ENCODE data around the gene FLNB.

Gene FLNB

GRCh38 chr3:58106640-58107039 lies 98.4 kb downstream of the FLNB start:
- TF ChIP-seq TAF1 (IDR thresholded peaks at IDR 0.05; ENCODE audit: borderline replicate concordance, insufficient read depth, low read length) (no peak), FOXP2 (optimal IDR thresholded peaks at IDR 0.05; ENCODE audit: borderline replicate concordance, extremely low read depth, extremely low read length, insufficient read depth) (no peak), POLR2AphosphoS5 (IDR thresholded peaks at IDR 0.05; ENCODE audit: low read depth, low read length) (no peak)

GRCh38 chr3:58107597-58107996 lies 99.4 kb downstream of the FLNB start:
- TF ChIP-seq TAF1 (IDR thresholded peaks at IDR 0.05; ENCODE audit: borderline replicate concordance, insufficient read depth, low read length) (no peak), REST (IDR thresholded peaks at IDR 0.05; ENCODE audit: insufficient read depth in 1 of 2, low read depth in 2 of 2, low read length in 2 of 2) (no peak), FOXP2 (optimal IDR thresholded peaks at IDR 0.05; ENCODE audit: borderline replicate concordance, extremely low read depth, extremely low read length, insufficient read depth) (no peak), SIN3A (IDR thresholded peaks at IDR 0.05; ENCODE audit: borderline replicate concordance, insufficient read depth, low read length) (no peak), POLR2AphosphoS5 (IDR thresholded peaks at IDR 0.05; ENCODE audit: low read depth, low read length) (no peak)

GRCh38 chr3:58109752-58110151 lies 101.5 kb downstream of the FLNB start:
- no peak for TF ChIP-seq REST (IDR thresholded peaks at IDR 0.05; ENCODE audit: insufficient read depth in 1 of 2, low read depth in 2 of 2, low read length in 2 of 2)

- TF ChIP-seq FOXP2 (optimal IDR thresholded peaks at IDR 0.05; ENCODE audit: borderline replicate concordance, extremely low read depth, extremely low read length, insufficient read depth) (no peak), POLR2AphosphoS5 (IDR thresholded peaks at IDR 0.05; ENCODE audit: low read depth, low read length) (no peak), TAF1 (IDR thresholded peaks at IDR 0.05; ENCODE audit: borderline replicate concordance, insufficient read depth, low read length) (no peak), REST (IDR thresholded peaks at IDR 0.05; ENCODE audit: insufficient read depth in 1 of 2, low read depth in 2 of 2, low read length in 2 of 2) (no peak)
Observed at GRCh38 chr3:58111513-58112184, 103.4 kb downstream of the FLNB start.

- no peak for TF ChIP-seq SIN3A (IDR thresholded peaks at IDR 0.05; ENCODE audit: borderline replicate concordance, insufficient read depth, low read length)
Observed at GRCh38 chr3:58112185-58112535, 103.9 kb downstream of the FLNB start.

- TF ChIP-seq REST (IDR thresholded peaks at IDR 0.05; ENCODE audit: insufficient read depth in 1 of 2, low read depth in 2 of 2, low read length in 2 of 2) (no peak), POLR2AphosphoS5 (IDR thresholded peaks at IDR 0.05; ENCODE audit: low read depth, low read length) (no peak), TAF1 (IDR thresholded peaks at IDR 0.05; ENCODE audit: borderline replicate concordance, insufficient read depth, low read length) (no peak)
Observed at GRCh38 chr3:58115175-58115574, 107.0 kb downstream of the FLNB start.

Measured in PFSK-1 (cell line).